ENCODE results near the gene GCLC. TPM values are rescaled to one million over a fixed set of nuclear protein-coding genes. Genes with fewer than 3 reads are reported as not detected.

The GCLC gene
- total and polyA plus RNA-seq, 9 of the 15 experiments (the other 6 are each of a cell fraction or from before 2014, with no cell fraction given) = 3.9 to 20.0 (median 9.4) TPM

DNA sequence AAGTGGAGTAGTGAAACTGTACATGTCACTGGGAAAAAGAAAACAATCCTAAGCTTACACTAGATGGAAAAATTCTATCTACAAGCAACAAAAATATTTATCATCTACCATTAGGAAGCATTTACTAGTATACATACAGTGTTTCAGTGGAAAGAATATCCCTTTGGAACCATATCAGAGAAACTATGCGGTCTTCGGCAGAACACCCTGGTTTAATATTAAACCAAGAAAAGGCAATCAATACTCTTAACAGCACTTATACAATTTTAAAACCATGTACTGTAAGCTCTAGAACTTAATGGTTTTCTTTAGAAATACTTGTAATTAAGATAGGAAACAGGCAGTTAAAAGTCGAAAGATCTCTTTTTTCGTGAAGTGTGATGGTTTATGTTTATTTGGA, 32.3 kb downstream of the GCLC start (continued):
- TF ChIP-seq, protein P1, sequence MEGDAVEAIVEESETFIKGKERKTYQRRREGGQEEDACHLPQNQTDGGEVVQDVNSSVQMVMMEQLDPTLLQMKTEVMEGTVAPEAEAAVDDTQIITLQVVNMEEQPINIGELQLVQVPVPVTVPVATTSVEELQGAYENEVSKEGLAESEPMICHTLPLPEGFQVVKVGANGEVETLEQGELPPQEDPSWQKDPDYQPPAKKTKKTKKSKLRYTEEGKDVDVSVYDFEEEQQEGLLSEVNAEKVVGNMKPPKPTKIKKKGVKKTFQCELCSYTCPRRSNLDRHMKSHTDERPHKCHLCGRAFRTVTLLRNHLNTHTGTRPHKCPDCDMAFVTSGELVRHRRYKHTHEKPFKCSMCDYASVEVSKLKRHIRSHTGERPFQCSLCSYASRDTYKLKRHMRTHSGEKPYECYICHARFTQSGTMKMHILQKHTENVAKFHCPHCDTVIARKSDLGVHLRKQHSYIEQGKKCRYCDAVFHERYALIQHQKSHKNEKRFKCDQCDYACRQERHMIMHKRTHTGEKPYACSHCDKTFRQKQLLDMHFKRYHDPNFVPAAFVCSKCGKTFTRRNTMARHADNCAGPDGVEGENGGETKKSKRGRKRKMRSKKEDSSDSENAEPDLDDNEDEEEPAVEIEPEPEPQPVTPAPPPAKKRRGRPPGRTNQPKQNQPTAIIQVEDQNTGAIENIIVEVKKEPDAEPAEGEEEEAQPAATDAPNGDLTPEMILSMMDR (IDR thresholded peaks at IDR 0.05 in 2 of 3, conservative IDR thresholded peaks at IDR 0.05 in 1 of 3; ENCODE audit: insufficient read depth in 2 of 3, low read depth in 1 of 3, low read length in 3 of 3) = no peak
- TF ChIP-seq TRIM24 (IDR thresholded peaks at IDR 0.05) (no peak), PHF21A (IDR thresholded peaks at IDR 0.05; ENCODE audit: borderline replicate concordance, low read depth) (no peak)
- TF ChIP-seq, protein P2, sequence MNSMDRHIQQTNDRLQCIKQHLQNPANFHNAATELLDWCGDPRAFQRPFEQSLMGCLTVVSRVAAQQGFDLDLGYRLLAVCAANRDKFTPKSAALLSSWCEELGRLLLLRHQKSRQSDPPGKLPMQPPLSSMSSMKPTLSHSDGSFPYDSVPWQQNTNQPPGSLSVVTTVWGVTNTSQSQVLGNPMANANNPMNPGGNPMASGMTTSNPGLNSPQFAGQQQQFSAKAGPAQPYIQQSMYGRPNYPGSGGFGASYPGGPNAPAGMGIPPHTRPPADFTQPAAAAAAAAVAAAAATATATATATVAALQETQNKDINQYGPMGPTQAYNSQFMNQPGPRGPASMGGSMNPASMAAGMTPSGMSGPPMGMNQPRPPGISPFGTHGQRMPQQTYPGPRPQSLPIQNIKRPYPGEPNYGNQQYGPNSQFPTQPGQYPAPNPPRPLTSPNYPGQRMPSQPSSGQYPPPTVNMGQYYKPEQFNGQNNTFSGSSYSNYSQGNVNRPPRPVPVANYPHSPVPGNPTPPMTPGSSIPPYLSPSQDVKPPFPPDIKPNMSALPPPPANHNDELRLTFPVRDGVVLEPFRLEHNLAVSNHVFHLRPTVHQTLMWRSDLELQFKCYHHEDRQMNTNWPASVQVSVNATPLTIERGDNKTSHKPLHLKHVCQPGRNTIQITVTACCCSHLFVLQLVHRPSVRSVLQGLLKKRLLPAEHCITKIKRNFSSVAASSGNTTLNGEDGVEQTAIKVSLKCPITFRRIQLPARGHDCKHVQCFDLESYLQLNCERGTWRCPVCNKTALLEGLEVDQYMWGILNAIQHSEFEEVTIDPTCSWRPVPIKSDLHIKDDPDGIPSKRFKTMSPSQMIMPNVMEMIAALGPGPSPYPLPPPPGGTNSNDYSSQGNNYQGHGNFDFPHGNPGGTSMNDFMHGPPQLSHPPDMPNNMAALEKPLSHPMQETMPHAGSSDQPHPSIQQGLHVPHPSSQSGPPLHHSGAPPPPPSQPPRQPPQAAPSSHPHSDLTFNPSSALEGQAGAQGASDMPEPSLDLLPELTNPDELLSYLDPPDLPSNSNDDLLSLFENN (IDR thresholded peaks at IDR 0.05; ENCODE audit: low read depth in 2 of 2, low read length in 2 of 2) = no peak

DNA sequence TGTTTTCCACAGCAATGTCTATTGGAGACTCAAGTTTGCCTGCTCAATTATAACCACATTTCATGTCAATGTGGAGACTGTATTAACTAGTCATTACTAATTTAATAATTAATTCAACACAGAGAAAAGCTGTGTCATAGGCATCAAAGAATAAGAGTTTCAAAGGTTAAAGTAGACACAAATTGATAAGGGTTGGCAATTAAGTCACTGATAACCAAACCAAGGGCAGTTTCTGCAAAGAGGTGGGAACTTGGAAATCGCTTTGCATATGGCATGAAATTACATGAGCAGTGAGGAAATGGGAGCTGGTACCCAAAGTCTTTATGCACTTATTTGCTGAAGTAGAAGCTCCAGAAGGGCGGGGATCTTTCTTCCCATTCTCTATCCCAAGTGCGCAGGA, 34.2 kb downstream of the GCLC start:
- no peak overlapping the region for H3K9ac ChIP-seq (ENCODE audit: insufficient read depth in 1 of 2, low read depth in 2 of 2, low read length in 2 of 2)
- H3K4me1 ChIP-seq (replicated peaks in 1 of 2; ENCODE audit: control insufficient read depth in 2 of 2, insufficient read depth in 2 of 2, low read length in 2 of 2) = no peaks in the 10 kb centered on the region
- no peak overlapping the region for H3K4me2 ChIP-seq (ENCODE audit: insufficient read depth, low read length)
- no peaks in the 10 kb centered on the region for H3K9me1 ChIP-seq (ENCODE audit: control insufficient read depth, insufficient read depth, low read length)
- BruUV-seq (replicated peaks) = no TSS peak
- peak; percentile 26 for FAIRE-seq
- H3K79me2 ChIP-seq (ENCODE audit: control insufficient read depth, insufficient read depth, low read length) = no peaks in the 10 kb centered on the region
- H3K4me3 ChIP-seq = no peak overlapping the region
- no peak overlapping the region for H3K27ac ChIP-seq (ENCODE audit: extremely low read depth, low read depth, low read length)
- no peak for DNase-seq (ENCODE audit: extremely low read depth in 1 of 4, low spot score in 3 of 4)
- CTCF ChIA-PET (ENCODE audit: low intra/inter-chr PET ratio) = no interaction called here
- peaks cover 14% of the 10 kb centered on the region; the same call in 2 of the 3 replicates for H3K36me3 ChIP-seq (ENCODE audit: control insufficient read depth, insufficient read depth, low read length)
- intact Hi-C loops (cut with micrococcal nuclease) = no loop called here
- no peaks in the 10 kb centered on the region for H3K9me3 ChIP-seq (replicated peaks; ENCODE audit: control insufficient read depth, insufficient read depth, low read depth, low read length)
- POLR2A ChIA-PET = interaction anchor here (0.5 to 0.7 kb wide), 2 partner anchors 15 to 185 kb away, joined by 3 to 4 read pairs; no protein-coding TSS in a partner anchor
- no peaks in the 10 kb centered on the region for H3K27me3 ChIP-seq (ENCODE audit: control insufficient read depth in 2 of 2, insufficient read depth in 2 of 2, low read length in 2 of 2)
- 78% methylated on average over 3 of the region's 3 CpGs for WGBS (ENCODE audit: insufficient coverage, low coverage, missing lambda C conversion rate)
- H2AFZ ChIP-seq (ENCODE audit: low read depth, low read length) = no peak overlapping the region
- ATAC-seq = no peak
- in situ Hi-C loops (cut with MboI) = no loop called here
- H4K20me1 ChIP-seq (replicated peaks; ENCODE audit: control insufficient read depth, insufficient read depth, low read length) = no peaks in the 10 kb centered on the region
- TF ChIP-seq NCOA1 (IDR thresholded peaks at IDR 0.05; ENCODE audit: low read depth) (no peak), NR4A1 (CRISPR knock-in tag; IDR thresholded peaks at IDR 0.05) (no peak), NR4A1 (tag; IDR thresholded peaks at IDR 0.05) (no peak), BRCA1 (IDR thresholded peaks at IDR 0.05) (no peak), BRCA1 (CRISPR knock-in tag; IDR thresholded peaks at IDR 0.05) (no peak), OTX1 (CRISPR knock-in tag; IDR thresholded peaks at IDR 0.05) (no peak), RAD21 (CRISPR knock-in tag; conservative IDR thresholded peaks at IDR 0.05 in 1 of 2, IDR thresholded peaks at IDR 0.05 in 1 of 2) (no peak), PTTG1 (tag; IDR thresholded peaks at IDR 0.05; ENCODE audit: low read depth) (no peak)
- TF ChIP-seq, protein P3, sequence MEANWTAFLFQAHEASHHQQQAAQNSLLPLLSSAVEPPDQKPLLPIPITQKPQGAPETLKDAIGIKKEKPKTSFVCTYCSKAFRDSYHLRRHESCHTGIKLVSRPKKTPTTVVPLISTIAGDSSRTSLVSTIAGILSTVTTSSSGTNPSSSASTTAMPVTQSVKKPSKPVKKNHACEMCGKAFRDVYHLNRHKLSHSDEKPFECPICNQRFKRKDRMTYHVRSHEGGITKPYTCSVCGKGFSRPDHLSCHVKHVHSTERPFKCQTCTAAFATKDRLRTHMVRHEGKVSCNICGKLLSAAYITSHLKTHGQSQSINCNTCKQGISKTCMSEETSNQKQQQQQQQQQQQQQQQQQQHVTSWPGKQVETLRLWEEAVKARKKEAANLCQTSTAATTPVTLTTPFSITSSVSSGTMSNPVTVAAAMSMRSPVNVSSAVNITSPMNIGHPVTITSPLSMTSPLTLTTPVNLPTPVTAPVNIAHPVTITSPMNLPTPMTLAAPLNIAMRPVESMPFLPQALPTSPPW (CRISPR knock-in tag; IDR thresholded peaks at IDR 0.05) = no peak
- TF ChIP-seq, protein P4, sequence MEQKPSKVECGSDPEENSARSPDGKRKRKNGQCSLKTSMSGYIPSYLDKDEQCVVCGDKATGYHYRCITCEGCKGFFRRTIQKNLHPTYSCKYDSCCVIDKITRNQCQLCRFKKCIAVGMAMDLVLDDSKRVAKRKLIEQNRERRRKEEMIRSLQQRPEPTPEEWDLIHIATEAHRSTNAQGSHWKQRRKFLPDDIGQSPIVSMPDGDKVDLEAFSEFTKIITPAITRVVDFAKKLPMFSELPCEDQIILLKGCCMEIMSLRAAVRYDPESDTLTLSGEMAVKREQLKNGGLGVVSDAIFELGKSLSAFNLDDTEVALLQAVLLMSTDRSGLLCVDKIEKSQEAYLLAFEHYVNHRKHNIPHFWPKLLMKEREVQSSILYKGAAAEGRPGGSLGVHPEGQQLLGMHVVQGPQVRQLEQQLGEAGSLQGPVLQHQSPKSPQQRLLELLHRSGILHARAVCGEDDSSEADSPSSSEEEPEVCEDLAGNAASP (IDR thresholded peaks at IDR 0.05) = no peak

Measured in K562 (cell line).